Muscle of leg (tissue), 11 donors: Measurements from ENCODE around the gene ACSF3. TPM values are rescaled to one million over a fixed set of nuclear protein-coding genes. Genes with fewer than 3 reads are reported as not detected.
"Not testable (repeated sequence)": the region's sequence is repeated elsewhere in the genome, so short reads cannot be mapped to it uniquely, and the experiment has no call there.

Experiments
- DNase-seq: peaks from one replicate; pipeline ENCODE4 v3.0.0; 2013
- H3K27ac ChIP-seq: one replicate; pipeline ENCODE4 v1.5.1; 2013; ENCODE audit warnings: mild to moderate bottlenecking, low read length, control low read depth
- H3K27me3 ChIP-seq: one replicate; pipeline ENCODE4 v1.6.1; 2013; ENCODE audit warnings: low read length; ENCODE audit not compliant: control insufficient read depth, insufficient read depth
- H3K36me3 ChIP-seq: one replicate; pipeline ENCODE4 v1.6.1; 2013; ENCODE audit warnings: low read length; ENCODE audit not compliant: control insufficient read depth, insufficient read depth
- H3K4me1 ChIP-seq: one replicate; pipeline ENCODE4 v1.6.1; 2013; ENCODE audit warnings: low read length; ENCODE audit not compliant: control insufficient read depth, insufficient read depth
- H3K4me3 ChIP-seq: one replicate; pipeline ENCODE4 v1.5.1; 2013; ENCODE audit warnings: low read length, control low read depth
- H3K9me3 ChIP-seq: replicated peaks from 2 replicates; pipeline ENCODE4 v1.6.1; 2013; ENCODE audit warnings: low read depth, low read length; ENCODE audit not compliant: control insufficient read depth
- WGBS: methylation state at CpG from one replicate; pipeline ENCODE4 v1.1.5; 2013; ENCODE audit warnings: missing lambda C conversion rate; ENCODE audit not compliant: insufficient coverage; 5-methylcytosine and 5-hydroxymethylcytosine counted together
- polyA plus RNA-seq, 8 donors: library from polyadenylated mRNA; unstranded; fragments of 120-200 nt; gene quantifications; one replicate each; pipeline versions ENCODE4 v1.2.1 to v1.2.3, GENCODE V29; 2013; ENCODE audit warnings: inconsistent platforms in 1 of 8, low replicate concordance in 1 of 8; ENCODE audit not compliant: insufficient read length in 8 of 8, insufficient read depth in 1 of 8
- total RNA-seq: library from RNA; stranded (reverse); fragments of 120-200 nt; gene quantifications from one replicate; pipeline ENCODE4 v1.2.4, GENCODE V29; 2013

ACSF3 gene
- total and polyA plus RNA-seq, 9 donors, result 13.4 to 18.6 (median 16.7) TPM

GRCh38 chr16:89157778-89158177 lies 64.1 kb downstream of the ACSF3 start:
- Histone ChIP-seq H3K9me3 (no peaks in the 10 kb centered on the region), H3K36me3 (no peaks in the 10 kb centered on the region), H3K4me3 (no peak overlapping the region), H3K27me3 (no peaks in the 10 kb centered on the region), H3K4me1 (peaks cover 26% of the 10 kb centered on the region), H3K27ac (no peak overlapping the region)
- 88% methylated on average over 11 of the region's 12 CpGs for WGBS
- DNase-seq, result no peak

GRCh38 chr16:89159066-89159849 lies 65.6 kb downstream of the ACSF3 start:
- peaks cover 5% of the 10 kb centered on the region for H3K27me3 ChIP-seq
- peaks cover 26% of the 10 kb centered on the region for H3K4me1 ChIP-seq
- H3K27ac ChIP-seq, result no peak overlapping the region
- 86% methylated on average over 48 of the region's 48 CpGs for WGBS
- no peaks in the 10 kb centered on the region for H3K9me3 ChIP-seq
- H3K36me3 ChIP-seq, result no peaks in the 10 kb centered on the region
- DNase-seq, result no peak
- H3K4me3 ChIP-seq, result no peak overlapping the region

- Histone ChIP-seq H3K9me3 (no peaks in the 10 kb centered on the region), H3K36me3 (no peaks in the 10 kb centered on the region), H3K4me1 (peaks cover 21% of the 10 kb centered on the region), H3K27me3 (peaks cover 5% of the 10 kb centered on the region), H3K4me3 (no peak overlapping the region), H3K27ac (no peak overlapping the region)
- DNase-seq, result no peak
- 90% methylated on average over 18 of the region's 20 CpGs for WGBS
These were observed 66.2 kb downstream of the ACSF3 start for GRCh38 chr16:89159850-89160354.

- H3K27me3 ChIP-seq, result peaks cover 5% of the 10 kb centered on the region
- no peaks in the 10 kb centered on the region for H3K36me3 ChIP-seq
- 89% methylated on average over 29 of the region's 29 CpGs for WGBS
- H3K4me3 ChIP-seq, result no peak overlapping the region
- peaks cover 10% of the 10 kb centered on the region for H3K4me1 ChIP-seq
- no peak overlapping the region for H3K27ac ChIP-seq
- no peak for DNase-seq
- H3K9me3 ChIP-seq, result no peaks in the 10 kb centered on the region
These were observed 67.5 kb downstream of the ACSF3 start for GRCh38 chr16:89160977-89161701.

GRCh38 chr16:89161763-89162713 lies 68.4 kb downstream of the ACSF3 start:
- H3K9me3 ChIP-seq, result no peaks in the 10 kb centered on the region
- DNase-seq, result no peak
- H3K27me3 ChIP-seq, result peaks cover 5% of the 10 kb centered on the region
- H3K4me1 ChIP-seq, result peaks cover 4% of the 10 kb centered on the region
- H3K4me3 ChIP-seq, result no peak overlapping the region
- WGBS, result 81% methylated on average over 34 of the region's 40 CpGs
- no peaks in the 10 kb centered on the region for H3K36me3 ChIP-seq
- no peak overlapping the region for H3K27ac ChIP-seq

- WGBS, result 97% methylated on average over 5 of the region's 9 CpGs
- Histone ChIP-seq H3K27ac (no peak overlapping the region), H3K9me3 (no peaks in the 10 kb centered on the region), H3K4me3 (no peak overlapping the region), H3K4me1 (peaks cover 10% of the 10 kb centered on the region), H3K36me3 (no peaks in the 10 kb centered on the region), H3K27me3 (peaks cover 5% of the 10 kb centered on the region)
- no peak for DNase-seq
These were observed 69.6 kb downstream of the ACSF3 start for GRCh38 chr16:89163297-89163696.

GRCh38 chr16:89164436-89164835 lies 70.8 kb downstream of the ACSF3 start:
- DNase-seq, result no peak
- no peak overlapping the region for H3K4me3 ChIP-seq
- WGBS, result 25% methylated on average over 10 of the region's 15 CpGs
- H3K4me1 ChIP-seq, result peaks cover 15% of the 10 kb centered on the region
- no peak overlapping the region for H3K27ac ChIP-seq
- H3K9me3 ChIP-seq, result no peaks in the 10 kb centered on the region
- no peaks in the 10 kb centered on the region for H3K36me3 ChIP-seq
- peaks cover 7% of the 10 kb centered on the region for H3K27me3 ChIP-seq

- WGBS, result 69% methylated on average over 11 of the region's 20 CpGs
- peaks cover 14% of the 10 kb centered on the region for H3K27me3 ChIP-seq
- no peak for DNase-seq
- H3K9me3 ChIP-seq, result no peaks in the 10 kb centered on the region
- H3K4me3 ChIP-seq, result no peak overlapping the region
- H3K36me3 ChIP-seq, result no peaks in the 10 kb centered on the region
- H3K4me1 ChIP-seq, result peaks cover 15% of the 10 kb centered on the region
- no peak overlapping the region for H3K27ac ChIP-seq
These were observed 71.4 kb downstream of the ACSF3 start for GRCh38 chr16:89164847-89165680.

- Histone ChIP-seq H3K27me3 (peaks cover 19% of the 10 kb centered on the region), H3K4me1 (peaks cover 19% of the 10 kb centered on the region)
- not testable (repeated sequence) for H3K36me3 ChIP-seq, H3K4me3 ChIP-seq, H3K27ac ChIP-seq, DNase-seq, H3K9me3 ChIP-seq
- WGBS, result no CpG with 5 or more reads among the region's 10 CpGs
These were observed 72.0 kb downstream of the ACSF3 start for GRCh38 chr16:89165681-89165979.
